Tibial nerve (tissue), 4 donors: ENCODE data around the gene TEAD3. TPM values are rescaled to one million over a fixed set of nuclear protein-coding genes. Genes with fewer than 3 reads are reported as not detected.

Experiments used
- DNase-seq, 2 donors: peaks; one replicate each; pipeline ENCODE4 v3.0.0-alpha.2; 2019; ENCODE audit warnings: low spot score in 2 of 2
- H3K27ac ChIP-seq, 4 donors: fragments of 200-600 bp; sonication (generic) in 3 of 4; one replicate each; pipeline ENCODE4 v1.5.1; 2017 to 2019; ENCODE audit warnings: mild to moderate bottlenecking in 1 of 4
- H3K27me3 ChIP-seq, 2 donors: fragments of 200-600 bp; sonication (generic) in 1 of 2; one replicate each; pipeline versions ENCODE4 v1.5.1 to v1.6.0; 2017 to 2019
- H3K36me3 ChIP-seq, 3 donors: fragments of 200-600 bp; sonication (generic); one replicate each; pipeline ENCODE4 v1.5.1; 2018 to 2019
- H3K4me1 ChIP-seq, 4 donors: fragments of 200-600 bp; sonication (generic) in 3 of 4; one replicate each; pipeline ENCODE4 v1.5.1; 2017 to 2019
- H3K4me3 ChIP-seq, 4 donors: fragments of 200-600 bp; sonication (generic) in 3 of 4; one replicate each; pipeline ENCODE4 v1.5.1; 2017 to 2019; ENCODE audit warnings: mild to moderate bottlenecking in 1 of 4, moderate library complexity in 1 of 4
- H3K9me3 ChIP-seq, 4 donors: fragments of 200-600 bp; sonication (generic) in 3 of 4; one replicate each; pipeline ENCODE4 v1.5.1; 2017 to 2019
- CTCF ChIP-seq, 5 experiments: fragments of 200-600 bp in 3 of 5; fragments of 450-650 bp in 2 of 5; sonication (generic) in 3 of 5; IDR thresholded peaks; one replicate each; pipeline ENCODE4 v1.5.1; 2016 to 2019; ENCODE audit warnings: antibody characterized with exemption in 5 of 5, mild to moderate bottlenecking in 3 of 5, moderate library complexity in 2 of 5
- EP300 ChIP-seq, 2 donors: sonication (generic); formaldehyde crosslinking; IDR thresholded peaks; one replicate each; pipeline ENCODE4 v1.6.1; 2017; ENCODE audit warnings: antibody characterized with exemption in 2 of 2, mild to moderate bottlenecking in 1 of 2
- POLR2A ChIP-seq, 2 donors: fragments of 450-650 bp; IDR thresholded peaks; one replicate each; pipeline ENCODE4 v1.6.1; 2017; ENCODE audit warnings: antibody characterized with exemption in 2 of 2, mild to moderate bottlenecking in 2 of 2, moderate library complexity in 2 of 2
- WGBS, 2 donors: methylation state at CpG; one replicate each; pipeline ENCODE4 v1.1.5; 2018; 5-methylcytosine and 5-hydroxymethylcytosine counted together
- total RNA-seq, 4 donors: library from RNA; depleted of rRNA; stranded (reverse); fragments of >200 nt; gene quantifications; one replicate each; pipeline ENCODE4 v1.1.0, GENCODE V29; 2016

Gene TEAD3
- total RNA-seq, 4 donors from 2014 or later = 9.8 to 20.1 (median 13.6) TPM

GRCh38 chr6:35477551-35478179, 19.2 kb downstream of the TEAD3 start:
- TF ChIP-seq POLR2A (IDR thresholded peaks at IDR 0.05) (no peak), CTCF (IDR thresholded peaks at IDR 0.05) (no peak), EP300 (IDR thresholded peaks at IDR 0.05) (no peak)
- peaks cover 0 to 74% (median 2%) of the 10 kb centered on the region in 3 donors for H3K36me3 ChIP-seq
- no peak for DNase-seq
- no peaks in the 10 kb centered on the region for H3K9me3 ChIP-seq
- no peak overlapping the region for H3K4me3 ChIP-seq
- no peaks in the 10 kb centered on the region for H3K27me3 ChIP-seq
- no peak overlapping the region for H3K27ac ChIP-seq
- 92 to 97% methylated on average over 5 of the region's 5 CpGs for WGBS, 2 donors
- H3K4me1 ChIP-seq = peaks cover 0 to 4% (median 0%) of the 10 kb centered on the region in 4 donors

- Histone ChIP-seq H3K27me3 (no peaks in the 10 kb centered on the region), H3K9me3 (no peaks in the 10 kb centered on the region), H3K36me3 (peaks cover 0 to 77% (median 2%) of the 10 kb centered on the region in 3 donors), H3K4me3 (no peak overlapping the region), H3K27ac (no peak overlapping the region), H3K4me1 (peaks cover 0 to 8% (median 0%) of the 10 kb centered on the region in 4 donors)
- DNase-seq = no peak
- TF ChIP-seq CTCF (IDR thresholded peaks at IDR 0.05) = no peak
- TF ChIP-seq POLR2A (IDR thresholded peaks at IDR 0.05) = no peak
- TF ChIP-seq EP300 (IDR thresholded peaks at IDR 0.05) = no peak
- 80 to 84% methylated on average over 8 of the region's 8 CpGs for WGBS, 2 donors
These were observed 19.9 kb downstream of the TEAD3 start for GRCh38 chr6:35477028-35477427.

DNA sequence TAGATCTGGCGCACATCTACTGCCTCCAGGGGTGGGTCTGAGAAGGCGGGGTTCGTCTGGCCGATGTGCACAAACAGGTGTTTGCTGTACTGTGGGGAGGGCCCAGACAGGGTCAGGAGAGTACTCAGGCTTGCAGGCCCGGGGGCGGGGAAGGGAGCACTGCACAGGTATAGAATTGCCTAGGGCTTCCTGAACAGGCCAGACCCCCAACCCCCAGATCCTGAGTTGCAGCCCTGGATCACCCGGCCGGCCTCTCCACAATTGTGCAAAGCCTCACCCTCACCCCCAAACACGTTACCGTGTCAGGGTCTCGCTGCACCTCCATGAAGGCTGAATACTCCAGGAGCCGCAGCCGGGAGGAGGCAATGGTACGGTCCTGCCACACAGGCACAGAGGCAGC, 20.9 kb downstream of the TEAD3 start:
- 87 to 89% methylated on average over 14 of the region's 14 CpGs for WGBS, 2 donors
- no peaks in the 10 kb centered on the region for H3K27me3 ChIP-seq
- no peak for TF ChIP-seq EP300 (IDR thresholded peaks at IDR 0.05)
- no peak for TF ChIP-seq POLR2A (IDR thresholded peaks at IDR 0.05)
- H3K27ac ChIP-seq = no peak overlapping the region
- no peak overlapping the region for H3K4me3 ChIP-seq
- DNase-seq = no peak
- no peaks in the 10 kb centered on the region for H3K9me3 ChIP-seq
- peaks cover 0 to 87% (median 2%) of the 10 kb centered on the region in 3 donors for H3K36me3 ChIP-seq
- peaks cover 0 to 15% (median 0%) of the 10 kb centered on the region in 4 donors for H3K4me1 ChIP-seq

GRCh38 chr6:35475573-35475972, 21.3 kb downstream of the TEAD3 start:
- TF ChIP-seq CTCF (IDR thresholded peaks at IDR 0.05) (no peak), POLR2A (IDR thresholded peaks at IDR 0.05) (no peak), EP300 (IDR thresholded peaks at IDR 0.05) (no peak)
- peaks cover 2 to 91% (median 3%) of the 10 kb centered on the region in 3 donors for H3K36me3 ChIP-seq
- no peak overlapping the region for H3K27ac ChIP-seq

GRCh38 chr6:35474942-35475570, 21.8 kb downstream of the TEAD3 start:
- no peak for TF ChIP-seq POLR2A (IDR thresholded peaks at IDR 0.05)
- TF ChIP-seq EP300 (IDR thresholded peaks at IDR 0.05) = no peak
- TF ChIP-seq CTCF (IDR thresholded peaks at IDR 0.05) = no peak
- no peak overlapping the region for H3K27ac ChIP-seq

More at GRCh38 chr6:35475573-35475972, 21.3 kb downstream of the TEAD3 start:
- Histone ChIP-seq H3K9me3 (no peaks in the 10 kb centered on the region), H3K4me1 (peaks cover 0 to 19% (median 1%) of the 10 kb centered on the region in 4 donors), H3K4me3 (no peak overlapping the region), H3K27me3 (no peaks in the 10 kb centered on the region)
- WGBS, 2 donors = 75 to 85% methylated on average over 1 to 4 of the region's 4 CpGs
- DNase-seq = no peak

More at GRCh38 chr6:35474942-35475570, 21.8 kb downstream of the TEAD3 start:
- H3K9me3 ChIP-seq = no peaks in the 10 kb centered on the region
- DNase-seq = no peak
- peaks cover 0 to 24% (median 2%) of the 10 kb centered on the region in 4 donors for H3K4me1 ChIP-seq
- peaks cover 2 to 95% (median 6%) of the 10 kb centered on the region in 3 donors for H3K36me3 ChIP-seq
- H3K4me3 ChIP-seq = no peak overlapping the region
- H3K27me3 ChIP-seq = no peaks in the 10 kb centered on the region
- WGBS, 2 donors = 89 to 92% methylated on average over 19 to 20 of the region's 20 CpGs
